Stimulated activated CD4-positive, alpha-beta T cell treated with anti-CD3 and anti-CD28 coated beads, Interleukin-1b, Interleukin-23, amount 100 ng/mL, for 24 hours (primary cell): ENCODE results near the gene WWC1.
"Not testable (repeated sequence)": the region's sequence is repeated elsewhere in the genome, so short reads cannot be mapped to it uniquely, and the experiment has no call there.

Source experiments
- DNase-seq, 4 experiments: peaks; one replicate each; pipeline ENCODE4 v3.0.0-alpha.2; 2020; ENCODE audit warnings: low read depth in 4 of 4, low spot score in 1 of 4

The WWC1 gene

GRCh38 chr5:168434001-168434400 is 142.6 kb downstream of the WWC1 start:
- no peak for DNase-seq

- no peak for DNase-seq
Observed at GRCh38 chr5:168434746-168435321, 143.4 kb downstream of the WWC1 start.

DNA sequence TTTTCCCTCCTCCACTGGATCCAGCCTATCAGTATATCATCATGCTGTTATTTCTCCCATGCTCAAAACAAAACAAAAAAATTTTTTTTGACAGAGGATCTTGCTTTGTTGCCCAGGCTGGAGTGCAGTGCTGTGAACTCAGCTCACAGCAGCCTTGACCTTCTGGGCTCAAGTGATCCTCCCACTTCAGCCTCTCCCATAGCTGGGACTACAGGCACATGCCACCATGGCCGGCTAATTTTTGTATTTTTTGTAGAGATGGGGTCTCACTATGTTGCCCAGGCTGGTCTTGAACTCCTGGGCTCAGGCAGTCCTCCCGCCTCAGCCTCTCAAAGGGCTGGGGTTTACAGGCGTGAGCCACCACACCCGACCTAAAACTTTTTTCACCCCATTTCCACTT is 143.9 kb downstream of the WWC1 start:
- DNase-seq: not testable (repeated sequence)

GRCh38 chr5:168438349-168438748 is 146.9 kb downstream of the WWC1 start:
- DNase-seq: no peak

DNA sequence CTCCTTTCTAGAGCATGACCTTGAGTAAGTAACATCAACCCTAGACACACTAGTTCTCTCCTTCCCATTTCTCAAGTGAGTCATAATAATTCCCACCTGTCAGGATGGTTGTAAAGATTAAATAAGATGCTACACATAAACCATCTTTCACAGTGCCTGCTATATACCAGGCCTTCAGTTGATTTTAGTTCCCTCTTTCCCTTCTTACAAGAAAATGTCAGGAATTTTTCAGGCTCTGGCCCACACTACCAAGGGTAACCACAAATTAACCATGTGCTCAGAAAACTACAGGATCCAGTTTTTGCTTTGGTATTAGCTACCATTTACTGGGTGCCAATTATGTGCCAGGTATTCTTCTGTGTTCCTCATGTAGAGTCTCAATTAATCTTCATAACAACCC is 152.1 kb downstream of the WWC1 start:
- no peak for DNase-seq

- DNase-seq: no peak
Observed at GRCh38 chr5:168443950-168444700, 152.7 kb downstream of the WWC1 start.

DNA sequence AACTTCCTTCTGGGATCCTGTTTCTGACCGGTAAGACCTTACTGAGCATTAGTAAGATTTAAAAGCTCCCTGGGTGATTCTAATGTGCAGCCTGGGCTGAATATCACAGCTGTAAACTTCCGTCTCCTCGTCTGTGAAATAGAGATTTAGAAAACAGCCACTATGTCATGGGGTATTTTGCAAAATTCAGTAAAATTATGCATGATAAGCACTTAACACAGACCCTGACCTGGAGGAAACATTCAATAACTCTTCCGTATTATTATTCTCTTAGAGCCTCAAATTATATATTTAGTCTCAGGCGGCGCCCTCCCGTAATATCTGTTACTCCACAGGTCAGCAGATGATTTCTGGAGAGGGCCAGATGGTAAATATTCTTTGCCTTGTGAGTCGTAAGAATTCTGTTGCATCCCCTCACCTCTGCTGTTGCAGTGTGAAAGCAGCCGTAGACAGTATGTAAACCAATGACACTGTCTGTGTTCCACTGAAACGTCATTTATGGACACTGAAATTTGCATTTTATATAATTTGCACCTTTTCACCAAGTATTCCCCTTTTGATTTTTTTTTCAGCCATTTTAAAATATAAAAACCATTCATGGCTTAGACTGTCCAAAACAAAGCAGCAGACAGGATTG is 155.7 kb downstream of the WWC1 start:
- DNase-seq: no peak

GRCh38 chr5:168447808-168448207 is 156.4 kb downstream of the WWC1 start:
- no peak for DNase-seq

DNA sequence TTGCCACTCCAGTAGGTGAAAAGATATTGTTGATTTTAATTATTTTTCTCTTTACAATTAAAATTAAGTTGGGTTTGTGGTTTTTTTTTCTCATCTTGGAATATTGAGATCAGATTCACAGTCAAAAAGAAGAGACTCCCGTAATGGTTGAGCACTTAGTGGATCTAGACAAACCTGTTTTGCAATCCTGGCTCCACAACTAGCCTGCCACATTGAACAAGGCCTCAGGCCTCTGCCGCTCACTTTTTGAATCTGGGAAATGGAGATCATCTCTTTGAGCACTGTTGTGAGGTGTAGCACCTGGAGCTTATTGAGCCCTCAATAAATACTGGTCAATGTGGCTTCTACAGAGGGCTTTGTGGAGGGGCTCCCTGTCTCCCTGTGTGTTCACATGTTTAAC is 157.7 kb downstream of the WWC1 start:
- DNase-seq: no peak

DNA sequence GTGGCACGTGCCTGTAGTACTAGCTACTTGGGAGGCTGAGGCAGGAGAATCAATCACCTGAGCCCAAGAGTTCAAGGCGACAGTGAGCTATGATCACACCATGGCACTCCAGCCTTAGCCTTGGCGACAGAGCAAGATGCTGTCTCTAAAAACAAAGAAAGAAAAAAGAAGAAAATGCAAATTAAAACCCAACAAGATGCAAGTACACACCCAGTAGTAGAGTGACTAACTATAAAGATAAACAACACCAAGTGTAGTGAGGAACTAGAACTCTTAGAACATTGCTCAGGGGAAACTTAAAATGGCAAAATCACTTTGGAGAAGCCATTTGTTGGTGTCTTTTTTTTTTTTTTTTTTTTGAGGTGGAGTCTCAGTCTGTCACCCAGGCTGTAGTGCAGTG is 160.1 kb downstream of the WWC1 start:
- DNase-seq: no peak

GRCh38 chr5:168455201-168455600 is 163.8 kb downstream of the WWC1 start:
- DNase-seq: no peak

DNA sequence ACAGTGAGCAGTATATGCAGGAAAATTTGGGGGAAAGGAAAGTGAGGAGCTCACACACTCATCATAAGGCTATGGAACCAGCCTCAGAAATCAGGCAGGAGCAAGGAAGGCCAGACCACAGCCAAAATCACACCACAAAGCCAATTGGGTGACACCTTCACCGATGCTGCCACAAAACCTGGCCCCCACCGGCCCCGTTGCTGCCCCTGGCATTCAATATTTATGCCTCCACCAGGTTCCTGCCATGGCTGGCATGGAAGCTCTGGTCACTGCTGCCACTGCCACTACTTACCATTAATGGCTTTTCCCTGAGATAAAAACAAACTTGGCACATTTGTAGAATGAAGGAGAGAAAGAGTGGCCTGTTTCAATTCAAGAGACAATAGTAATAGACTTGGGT is 166.1 kb downstream of the WWC1 start:
- no peak for DNase-seq

DNA sequence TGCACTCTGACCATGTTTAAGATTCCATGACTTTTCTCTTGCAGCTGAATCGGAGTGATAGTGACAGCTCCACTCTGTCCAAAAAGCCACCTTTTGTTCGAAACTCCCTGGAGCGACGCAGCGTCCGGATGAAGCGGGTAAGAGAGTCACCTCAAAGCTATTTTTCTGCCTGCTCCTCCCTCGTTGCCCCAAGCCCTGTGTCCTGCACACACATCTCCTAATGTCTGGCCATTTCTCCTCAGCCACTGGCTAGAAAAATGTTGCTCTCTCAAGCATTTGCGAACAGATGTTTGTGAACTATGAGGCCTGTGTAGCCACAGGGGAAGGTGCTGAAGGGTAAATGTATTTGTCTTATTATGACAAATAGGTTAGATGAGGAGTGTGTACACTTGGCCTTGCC is 169.2 kb downstream of the WWC1 start:
- DNase-seq: no peak

- DNase-seq: no peak
Observed at GRCh38 chr5:168463081-168463480, 171.6 kb downstream of the WWC1 start.

DNA sequence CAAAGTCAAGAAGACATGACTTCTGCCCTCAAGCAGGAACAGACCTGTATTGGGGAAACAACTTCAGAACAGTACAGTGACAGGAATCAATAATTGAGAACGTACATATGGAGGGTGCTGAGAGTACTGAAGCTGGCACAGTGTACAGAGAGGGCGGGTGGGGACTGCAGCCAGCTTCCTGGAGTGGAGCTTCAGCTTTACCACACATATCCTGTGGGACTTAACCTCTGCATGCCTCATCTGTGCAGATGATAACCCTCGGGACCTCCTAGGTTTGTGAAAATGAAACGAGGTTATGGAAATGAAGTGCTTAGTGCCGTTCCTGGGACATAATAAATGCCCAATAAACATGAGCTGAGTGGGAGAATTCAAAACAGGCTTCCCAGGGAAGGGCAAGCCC is 172.8 kb downstream of the WWC1 start:
- DNase-seq: no peak

- DNase-seq: no peak
Observed at GRCh38 chr5:168464641-168465040, 173.2 kb downstream of the WWC1 start.

- DNase-seq: no peak
Observed at GRCh38 chr5:168467755-168468330, 176.4 kb downstream of the WWC1 start.

GRCh38 chr5:168468836-168469235 is 177.4 kb downstream of the WWC1 start:
- DNase-seq: no peak

DNA sequence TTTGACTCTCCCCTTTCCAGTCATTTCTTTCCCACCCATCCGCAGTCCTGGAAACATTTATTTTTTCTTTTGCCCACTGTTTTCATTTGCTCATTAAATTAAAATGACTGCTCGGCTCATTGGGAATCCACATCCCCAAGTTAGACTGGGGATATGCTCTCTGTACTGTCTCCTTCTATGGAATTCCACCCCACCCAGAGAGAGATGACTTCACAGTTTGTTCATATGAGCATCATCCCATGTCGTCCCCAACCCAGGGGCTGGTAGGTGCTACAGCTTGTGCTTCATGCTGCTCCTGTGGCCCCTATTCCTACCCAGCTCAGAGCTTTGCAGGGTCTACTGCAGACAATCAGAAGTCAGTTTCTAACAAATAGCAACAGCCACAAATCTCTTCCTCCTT is 178.4 kb downstream of the WWC1 start:
- no peak for DNase-seq

DNA sequence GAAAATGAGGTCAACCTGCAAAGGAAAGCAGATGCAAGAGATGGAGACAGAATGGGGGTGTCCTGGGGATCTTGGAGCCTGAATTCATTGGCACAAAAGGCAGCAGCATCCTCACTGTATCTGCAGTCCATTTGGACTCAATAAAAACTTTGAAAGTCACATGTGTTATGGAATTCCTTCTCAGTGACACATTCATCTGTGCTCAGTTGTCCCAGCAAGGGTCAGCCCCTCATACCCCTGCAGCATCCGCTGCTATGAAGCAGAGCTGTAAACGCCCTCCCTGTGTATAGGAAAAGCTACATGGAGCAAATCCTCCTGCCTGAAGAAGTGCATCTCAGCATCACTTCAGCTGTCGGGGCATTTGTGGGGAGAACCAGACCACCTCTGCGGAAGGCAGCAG is 180.3 kb downstream of the WWC1 start:
- DNase-seq: no peak

GRCh38 chr5:168472329-168472728 is 180.9 kb downstream of the WWC1 start:
- no peak for DNase-seq

DNA sequence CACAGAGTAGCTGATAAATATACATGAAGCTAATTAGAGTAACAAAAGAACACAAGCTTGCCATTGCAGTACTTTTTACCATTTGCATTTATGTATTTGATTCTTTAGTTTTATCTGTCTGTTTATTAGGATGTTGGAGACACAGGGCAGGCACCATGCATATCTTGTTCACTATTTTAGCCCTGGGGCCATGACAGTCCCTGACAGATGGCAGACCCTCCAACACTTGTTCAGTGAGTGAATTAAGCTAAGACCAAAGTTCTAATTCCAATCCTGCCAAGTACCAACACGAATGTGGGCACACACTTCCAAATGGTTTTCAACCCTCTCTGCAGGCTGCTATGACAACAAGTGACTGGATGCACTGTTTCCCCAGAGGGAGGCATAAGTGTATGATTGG is 182.9 kb downstream of the WWC1 start:
- DNase-seq: no peak
